Trophoblast cell (in vitro differentiated cells and primary cell): Measurements from ENCODE around the gene CCDC192.

ENCODE experiments used
- DNase-seq, 2 donors: peaks; one replicate each; pipeline ENCODE4 v3.0.0-alpha.2; 2016
- H2AFZ ChIP-seq: 2 replicates; pipeline ENCODE4 v1.6.1; 2013; ENCODE audit warnings: low read length, moderate library complexity, mild to moderate bottlenecking; ENCODE audit not compliant: insufficient read depth, poor library complexity
- H2AK5ac ChIP-seq: 2 replicates; pipeline ENCODE4 v1.6.1; 2013; ENCODE audit warnings: mild to moderate bottlenecking, low read length
- H2BK120ac ChIP-seq: 2 replicates; pipeline ENCODE4 v1.6.1; 2013; ENCODE audit warnings: low read length, mild to moderate bottlenecking, moderate library complexity; ENCODE audit not compliant: insufficient read depth, poor library complexity
- H2BK12ac ChIP-seq: 2 replicates; pipeline ENCODE4 v1.6.1; 2013; ENCODE audit warnings: mild to moderate bottlenecking, low read length, moderate library complexity
- H2BK5ac ChIP-seq: 2 replicates; pipeline ENCODE4 v1.6.1; 2013; ENCODE audit warnings: low read length, low read depth, moderate library complexity, mild to moderate bottlenecking; ENCODE audit not compliant: poor library complexity
- H3K14ac ChIP-seq: 2 replicates; pipeline ENCODE4 v1.6.1; 2013; ENCODE audit warnings: mild to moderate bottlenecking, low read length
- H3K18ac ChIP-seq: 2 replicates; pipeline ENCODE4 v1.6.1; 2013; ENCODE audit warnings: mild to moderate bottlenecking, low read length
- H3K23ac ChIP-seq: 2 replicates; pipeline ENCODE4 v1.6.1; 2013; ENCODE audit warnings: low read length
- H3K27ac ChIP-seq: 2 replicates; pipeline ENCODE4 v1.5.1; 2013; ENCODE audit warnings: low read depth, mild to moderate bottlenecking, inconsistent platforms, low read length, moderate library complexity
- H3K27me3 ChIP-seq: 2 replicates; pipeline ENCODE4 v1.6.1; 2013; ENCODE audit warnings: inconsistent platforms, mild to moderate bottlenecking, low read length, moderate library complexity; ENCODE audit not compliant: insufficient read depth
- H3K36me3 ChIP-seq, 2 experiments: 1 replicate in 1 of 2; 2 replicates in 1 of 2; pipeline ENCODE4 v1.6.1; 2013; ENCODE audit warnings: low read length in 2 of 2, mild to moderate bottlenecking in 2 of 2, moderate library complexity in 1 of 2; ENCODE audit not compliant: insufficient read depth in 2 of 2, control insufficient read depth in 1 of 2
- H3K4ac ChIP-seq: 2 replicates; pipeline ENCODE4 v1.6.1; 2013; ENCODE audit warnings: low read depth, mild to moderate bottlenecking, low read length, moderate library complexity
- H3K4me1 ChIP-seq, 2 experiments: 1 replicate in 1 of 2; 2 replicates in 1 of 2; pipeline ENCODE4 v1.6.1; 2013; ENCODE audit warnings: low read length in 2 of 2, mild to moderate bottlenecking in 2 of 2, moderate library complexity in 1 of 2; ENCODE audit not compliant: insufficient read depth in 2 of 2, control insufficient read depth in 1 of 2
- H3K4me2 ChIP-seq: 2 replicates; pipeline ENCODE4 v1.6.1; 2013; ENCODE audit warnings: inconsistent platforms, mild to moderate bottlenecking, low read length, moderate library complexity
- H3K4me3 ChIP-seq: 2 replicates; pipeline ENCODE4 v1.5.1; 2013; ENCODE audit warnings: mild to moderate bottlenecking, low read depth, low read length, inconsistent platforms
- H3K79me1 ChIP-seq: one replicate; pipeline ENCODE4 v1.6.1; 2013; ENCODE audit warnings: low read length
- H3K79me2 ChIP-seq: 2 replicates; pipeline ENCODE4 v1.6.1; 2013; ENCODE audit warnings: low read length, mild to moderate bottlenecking; ENCODE audit not compliant: control insufficient read depth, insufficient read depth, poor library complexity
- H3K9ac ChIP-seq: 2 replicates; pipeline ENCODE4 v1.6.1; 2013; ENCODE audit warnings: mild to moderate bottlenecking, low read length
- H3K9me3 ChIP-seq: 2 replicates; pipeline ENCODE4 v1.6.1; 2013; ENCODE audit warnings: low read depth, mild to moderate bottlenecking, control low read depth, inconsistent platforms, low read length; ENCODE audit not compliant: insufficient read depth
- H4K12ac ChIP-seq: 2 replicates; pipeline ENCODE4 v1.6.1; 2013; ENCODE audit warnings: low read depth, mild to moderate bottlenecking, low read length, moderate library complexity
- H4K8ac ChIP-seq: 2 replicates; pipeline ENCODE4 v1.6.1; 2013; ENCODE audit warnings: low read depth, mild to moderate bottlenecking, low read length, moderate library complexity
- H4K91ac ChIP-seq: one replicate; pipeline ENCODE4 v1.6.1; 2013; ENCODE audit warnings: low read depth, mild to moderate bottlenecking, low read length, moderate library complexity
- WGBS: extraction: QIAGEN DNeasy Blood & Tissue Kit; methylation state at CpG from one replicate; pipeline ENCODE4 v1.1.7; 2013; ENCODE audit warnings: missing lambda C conversion rate; ENCODE audit not compliant: insufficient read length, insufficient coverage; ENCODE audit errors: extremely low coverage; 5-methylcytosine and 5-hydroxymethylcytosine counted together

CCDC192 gene

GRCh38 chr5:127894461-127894860, 191.3 kb downstream of the CCDC192 start:
- Histone ChIP-seq H4K8ac (no peak overlapping the region), H2BK12ac (no peak overlapping the region), H2BK120ac (no peak overlapping the region), H3K9ac (no peak overlapping the region), H3K14ac (no peak overlapping the region), H3K4me1 (no peaks in the 10 kb centered on the region), H3K27ac (no peak overlapping the region), H3K36me3 (no peaks in the 10 kb centered on the region), H2BK5ac (no peak overlapping the region), H2AFZ (no peak overlapping the region), H3K4me3 (no peak overlapping the region), H3K9me3 (no peaks in the 10 kb centered on the region), H3K79me1 (no peaks in the 10 kb centered on the region), H3K4ac (no peak overlapping the region), H2AK5ac (no peak overlapping the region), H3K79me2 (no peaks in the 10 kb centered on the region), H3K27me3 (no peaks in the 10 kb centered on the region), H3K23ac (no peak overlapping the region), H3K18ac (no peak overlapping the region), H4K91ac (no peak overlapping the region), H3K4me2 (no peak overlapping the region), H4K12ac (no peak overlapping the region)
- WGBS = no CpG with 5 or more reads among the region's 5 CpGs
- DNase-seq = no peak

DNA sequence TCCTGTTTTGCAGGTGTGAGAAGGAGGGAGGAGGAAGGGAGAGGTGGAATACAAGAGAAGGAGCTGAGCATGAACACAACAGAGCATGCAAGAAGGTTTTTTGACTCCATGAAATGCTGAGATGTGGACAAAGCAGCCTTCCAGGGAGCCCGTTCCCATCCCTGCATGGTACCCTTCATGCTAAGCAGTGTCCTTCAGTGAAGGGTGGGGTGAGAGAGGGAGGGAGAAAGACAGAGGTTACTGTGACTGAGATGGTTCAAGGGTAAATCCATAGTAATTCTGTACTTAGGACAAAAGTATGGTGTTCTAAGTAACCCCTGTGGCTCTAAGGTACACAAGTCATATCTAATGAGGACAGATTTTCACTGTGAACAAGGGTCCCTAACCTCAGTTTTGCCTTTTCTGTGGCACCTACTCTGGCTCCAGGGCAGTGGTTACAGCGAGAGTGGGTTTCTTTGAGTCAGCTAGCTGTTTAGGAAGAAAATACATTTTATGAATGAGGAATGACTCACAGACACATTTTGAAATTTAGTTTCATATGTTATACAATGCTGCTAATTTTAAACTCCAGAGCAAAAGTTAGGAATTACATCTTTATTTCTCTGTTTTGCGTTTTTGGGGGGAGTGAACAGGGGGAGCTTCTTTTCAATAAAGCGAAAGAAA, 195.5 kb downstream of the CCDC192 start:
- no peak overlapping the region for H4K8ac ChIP-seq
- WGBS = no CpG with 5 or more reads among the region's 4 CpGs
- no peaks in the 10 kb centered on the region for H3K79me1 ChIP-seq
- no peak overlapping the region for H3K9ac ChIP-seq
- no peak overlapping the region for H2BK12ac ChIP-seq
- no peaks in the 10 kb centered on the region for H3K79me2 ChIP-seq
- H3K27me3 ChIP-seq = no peaks in the 10 kb centered on the region
- no peak overlapping the region for H3K27ac ChIP-seq
- H3K4me2 ChIP-seq = no peak overlapping the region
- H4K12ac ChIP-seq = no peak overlapping the region
- no peaks in the 10 kb centered on the region for H3K9me3 ChIP-seq
- H3K14ac ChIP-seq = no peak overlapping the region
- no peak overlapping the region for H2BK120ac ChIP-seq
- H2BK5ac ChIP-seq = no peak overlapping the region
- no peak overlapping the region for H4K91ac ChIP-seq
- no peak overlapping the region for H3K4me3 ChIP-seq
- no peak overlapping the region for H2AK5ac ChIP-seq
- no peak overlapping the region for H2AFZ ChIP-seq
- no peaks in the 10 kb centered on the region for H3K36me3 ChIP-seq
- H3K18ac ChIP-seq = no peak overlapping the region
- no peak overlapping the region for H3K4ac ChIP-seq
- no peak for DNase-seq
- no peaks in the 10 kb centered on the region for H3K4me1 ChIP-seq
- no peak overlapping the region for H3K23ac ChIP-seq

- WGBS = no CpG with 5 or more reads among the region's 2 CpGs
- H3K27ac ChIP-seq = no peak overlapping the region
- no peak overlapping the region for H2BK5ac ChIP-seq
- no peak overlapping the region for H3K23ac ChIP-seq
- no peaks in the 10 kb centered on the region for H3K36me3 ChIP-seq
- H3K79me1 ChIP-seq = no peaks in the 10 kb centered on the region
- H3K9ac ChIP-seq = no peak overlapping the region
- H2BK12ac ChIP-seq = no peak overlapping the region
- no peaks in the 10 kb centered on the region for H3K27me3 ChIP-seq
- H3K14ac ChIP-seq = no peak overlapping the region
- H3K79me2 ChIP-seq = no peaks in the 10 kb centered on the region
- H3K18ac ChIP-seq = no peak overlapping the region
- no peaks in the 10 kb centered on the region for H3K9me3 ChIP-seq
- H3K4ac ChIP-seq = no peak overlapping the region
- DNase-seq = no peak
- H3K4me3 ChIP-seq = no peak overlapping the region
- H2AFZ ChIP-seq = no peak overlapping the region
- no peak overlapping the region for H4K12ac ChIP-seq
- H2BK120ac ChIP-seq = no peak overlapping the region
- no peak overlapping the region for H4K8ac ChIP-seq
- no peak overlapping the region for H4K91ac ChIP-seq
- H3K4me2 ChIP-seq = no peak overlapping the region
- H3K4me1 ChIP-seq = no peaks in the 10 kb centered on the region
- no peak overlapping the region for H2AK5ac ChIP-seq
These were observed 196.0 kb downstream of the CCDC192 start for GRCh38 chr5:127899214-127899610.

- no peak overlapping the region for H4K12ac ChIP-seq
- DNase-seq = no peak
- no peaks in the 10 kb centered on the region for H3K79me1 ChIP-seq
- no peaks in the 10 kb centered on the region for H3K36me3 ChIP-seq
- H2BK5ac ChIP-seq = no peak overlapping the region
- H3K27me3 ChIP-seq = no peaks in the 10 kb centered on the region
- no peak overlapping the region for H3K18ac ChIP-seq
- H3K79me2 ChIP-seq = no peaks in the 10 kb centered on the region
- no peaks in the 10 kb centered on the region for H3K4me1 ChIP-seq
- no peak overlapping the region for H2AK5ac ChIP-seq
- H3K4me2 ChIP-seq = no peak overlapping the region
- no peak overlapping the region for H3K23ac ChIP-seq
- no CpG with 5 or more reads among the region's 2 CpGs for WGBS
- H2BK120ac ChIP-seq = no peak overlapping the region
- no peak overlapping the region for H3K14ac ChIP-seq
- no peak overlapping the region for H3K9ac ChIP-seq
- H3K27ac ChIP-seq = no peak overlapping the region
- no peak overlapping the region for H4K8ac ChIP-seq
- H4K91ac ChIP-seq = no peak overlapping the region
- no peak overlapping the region for H3K4ac ChIP-seq
- H2BK12ac ChIP-seq = no peak overlapping the region
- no peaks in the 10 kb centered on the region for H3K9me3 ChIP-seq
- no peak overlapping the region for H3K4me3 ChIP-seq
- H2AFZ ChIP-seq = no peak overlapping the region
These were observed 203.5 kb downstream of the CCDC192 start for GRCh38 chr5:127906562-127907204.
